ENCODE data around the gene NSMF. TPM values are rescaled to one million over a fixed set of nuclear protein-coding genes. Genes with fewer than 3 reads are reported as not detected.

Gene NSMF
- total RNA-seq, 1 experiment from 2014 or later = 73.4 TPM

DNA sequence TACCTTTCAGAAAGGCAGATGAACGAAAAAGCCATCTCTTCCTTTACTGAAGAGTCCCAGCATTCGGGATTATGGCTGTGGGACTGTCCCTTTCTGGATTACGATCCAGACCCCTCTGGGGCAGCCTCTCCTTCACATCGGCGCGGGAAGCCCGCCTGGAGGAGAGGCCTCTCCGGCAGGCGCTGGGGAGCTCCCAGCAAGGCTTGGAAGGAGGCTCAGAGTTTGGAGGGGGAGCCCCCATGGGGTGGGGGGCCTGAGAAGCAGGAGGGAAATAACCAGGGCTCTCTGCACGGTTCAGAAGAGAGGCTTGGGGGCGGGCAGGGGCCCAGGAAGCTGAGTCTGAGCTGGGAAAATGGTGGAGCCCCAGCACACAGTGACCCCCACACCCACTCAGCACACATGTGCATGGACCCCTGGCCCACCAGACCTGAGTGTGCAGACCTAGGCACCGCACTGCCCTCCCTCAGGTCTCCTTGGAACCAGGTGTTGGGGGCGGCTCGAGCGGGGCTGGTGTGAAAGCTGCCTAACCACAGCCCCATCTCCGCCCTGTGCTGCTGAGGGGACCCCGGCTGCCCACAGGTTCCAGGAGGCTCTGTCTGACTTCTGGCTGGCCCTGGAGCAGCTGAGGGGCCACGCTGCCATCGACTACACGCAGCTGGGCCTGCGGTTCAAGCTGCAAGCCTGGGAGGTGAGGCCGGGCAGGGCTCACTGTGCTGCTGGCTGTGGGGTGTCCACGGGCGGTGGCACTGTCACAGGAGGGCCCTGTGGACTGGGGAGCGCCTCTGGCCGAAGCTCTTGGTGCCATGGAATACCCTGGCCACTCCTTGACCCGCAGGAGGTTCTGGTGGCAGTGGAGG lies 31.5 kb downstream of the NSMF start:
- Histone ChIP-seq H3K9me2 (ENCODE audit: insufficient read depth) (no peaks in the 10 kb centered on the region), H3K4me2 (no peak overlapping the region), H4K20me1 (ENCODE audit: insufficient read depth) (no peaks in the 10 kb centered on the region), H3K9me3 (ENCODE audit: insufficient read depth, low read depth) (no peaks in the 10 kb centered on the region), H2AFZ (no peak overlapping the region), H3K4me3 (no peak overlapping the region), H3K27ac (no peak overlapping the region), H3K27me3 (ENCODE audit: insufficient read depth, low read depth) (no peaks in the 10 kb centered on the region), H3K79me2 (ENCODE audit: low read depth) (0 out of 2 replicates have a peak, but pooled peaks cover 6% of the 10 kb centered on the region), H3K36me3 (ENCODE audit: low read depth) (no peaks in the 10 kb centered on the region), H3F3A (ENCODE audit: insufficient read depth, low read depth) (peaks cover 19% of the 10 kb centered on the region), H3K4me1 (replicated peaks; ENCODE audit: insufficient read depth) (peaks cover 9% of the 10 kb centered on the region)
- intact Hi-C loops (cut with micrococcal nuclease; ENCODE audit: unreplicated experiment) = no loop called here
- CTCF ChIA-PET = no interaction called here
- no TSS peak for BruUV-seq (replicated peaks)
- POLR2A ChIA-PET (ENCODE audit: unreplicated experiment) = interaction anchor here (0.6 kb wide), 1 partner anchor 14 kb away, joined by 5 read pairs; no protein-coding TSS in a partner anchor
- no peak for DNase-seq
- no peak for TF ChIP-seq EZH2 (IDR thresholded peaks at IDR 0.05; ENCODE audit: low read depth)
- TF ChIP-seq, protein P1, sequence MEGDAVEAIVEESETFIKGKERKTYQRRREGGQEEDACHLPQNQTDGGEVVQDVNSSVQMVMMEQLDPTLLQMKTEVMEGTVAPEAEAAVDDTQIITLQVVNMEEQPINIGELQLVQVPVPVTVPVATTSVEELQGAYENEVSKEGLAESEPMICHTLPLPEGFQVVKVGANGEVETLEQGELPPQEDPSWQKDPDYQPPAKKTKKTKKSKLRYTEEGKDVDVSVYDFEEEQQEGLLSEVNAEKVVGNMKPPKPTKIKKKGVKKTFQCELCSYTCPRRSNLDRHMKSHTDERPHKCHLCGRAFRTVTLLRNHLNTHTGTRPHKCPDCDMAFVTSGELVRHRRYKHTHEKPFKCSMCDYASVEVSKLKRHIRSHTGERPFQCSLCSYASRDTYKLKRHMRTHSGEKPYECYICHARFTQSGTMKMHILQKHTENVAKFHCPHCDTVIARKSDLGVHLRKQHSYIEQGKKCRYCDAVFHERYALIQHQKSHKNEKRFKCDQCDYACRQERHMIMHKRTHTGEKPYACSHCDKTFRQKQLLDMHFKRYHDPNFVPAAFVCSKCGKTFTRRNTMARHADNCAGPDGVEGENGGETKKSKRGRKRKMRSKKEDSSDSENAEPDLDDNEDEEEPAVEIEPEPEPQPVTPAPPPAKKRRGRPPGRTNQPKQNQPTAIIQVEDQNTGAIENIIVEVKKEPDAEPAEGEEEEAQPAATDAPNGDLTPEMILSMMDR (conservative IDR thresholded peaks at IDR 0.05) = no peak

DNA sequence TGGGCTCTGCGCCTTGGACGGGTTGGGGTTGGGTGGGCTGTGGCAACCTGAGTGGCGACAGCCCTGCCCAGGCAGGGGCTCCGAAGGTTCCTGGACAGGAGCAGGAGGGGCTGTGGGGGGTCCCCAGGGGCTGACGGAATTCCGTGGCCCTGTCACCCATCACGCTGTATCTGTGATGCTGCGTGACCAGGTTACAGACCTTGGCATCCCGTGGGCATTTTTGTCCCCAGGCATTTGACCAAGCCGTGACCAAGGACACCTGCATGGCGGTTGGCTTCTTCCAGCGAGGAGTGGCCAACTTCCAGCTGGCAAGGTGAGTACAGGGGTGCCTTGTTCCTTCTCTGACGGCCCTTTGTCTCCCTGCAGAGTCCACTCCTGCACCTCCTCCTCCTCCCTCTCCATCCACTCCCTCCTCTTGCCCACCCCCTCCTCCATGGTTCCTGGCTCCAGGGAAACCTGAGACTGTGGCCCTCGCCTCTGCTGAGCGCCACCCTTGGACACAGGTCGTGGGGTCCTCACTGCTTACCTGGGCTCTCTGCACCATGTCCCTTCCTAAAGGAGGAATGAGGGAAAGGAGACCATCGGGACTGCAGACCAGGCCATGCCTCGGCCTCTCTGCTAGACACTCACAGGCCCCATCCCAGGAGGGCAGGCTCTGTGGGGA lies 33.0 kb downstream of the NSMF start:
- no peaks in the 10 kb centered on the region for H3K9me2 ChIP-seq (ENCODE audit: insufficient read depth)
- H3K79me2 ChIP-seq (ENCODE audit: low read depth) = peaks cover 19% of the 10 kb centered on the region
- ChIA-PET CTCF (no interaction called here), POLR2A (ENCODE audit: unreplicated experiment) (no interaction called here)
- H3F3A ChIP-seq (ENCODE audit: insufficient read depth, low read depth) = peaks cover 17% of the 10 kb centered on the region
- H3K27ac ChIP-seq = no peak overlapping the region
- H3K4me1 ChIP-seq (replicated peaks; ENCODE audit: insufficient read depth) = peaks cover 17% of the 10 kb centered on the region
- intact Hi-C loops (cut with micrococcal nuclease; ENCODE audit: unreplicated experiment) = no loop called here
- no peaks in the 10 kb centered on the region for H3K36me3 ChIP-seq (ENCODE audit: low read depth)
- no peak overlapping the region for H2AFZ ChIP-seq
- DNase-seq = no peak
- H3K9me3 ChIP-seq (ENCODE audit: insufficient read depth, low read depth) = no peaks in the 10 kb centered on the region
- TF ChIP-seq EZH2 (IDR thresholded peaks at IDR 0.05; ENCODE audit: low read depth) = no peak
- TF ChIP-seq, protein P1 (conservative IDR thresholded peaks at IDR 0.05) = no peak
- no peaks in the 10 kb centered on the region for H3K27me3 ChIP-seq (ENCODE audit: insufficient read depth, low read depth)
- no peak overlapping the region for H3K4me3 ChIP-seq
- H4K20me1 ChIP-seq (ENCODE audit: insufficient read depth) = no peaks in the 10 kb centered on the region
- no TSS peak for BruUV-seq (replicated peaks)
- H3K4me2 ChIP-seq = no peak overlapping the region

DNA sequence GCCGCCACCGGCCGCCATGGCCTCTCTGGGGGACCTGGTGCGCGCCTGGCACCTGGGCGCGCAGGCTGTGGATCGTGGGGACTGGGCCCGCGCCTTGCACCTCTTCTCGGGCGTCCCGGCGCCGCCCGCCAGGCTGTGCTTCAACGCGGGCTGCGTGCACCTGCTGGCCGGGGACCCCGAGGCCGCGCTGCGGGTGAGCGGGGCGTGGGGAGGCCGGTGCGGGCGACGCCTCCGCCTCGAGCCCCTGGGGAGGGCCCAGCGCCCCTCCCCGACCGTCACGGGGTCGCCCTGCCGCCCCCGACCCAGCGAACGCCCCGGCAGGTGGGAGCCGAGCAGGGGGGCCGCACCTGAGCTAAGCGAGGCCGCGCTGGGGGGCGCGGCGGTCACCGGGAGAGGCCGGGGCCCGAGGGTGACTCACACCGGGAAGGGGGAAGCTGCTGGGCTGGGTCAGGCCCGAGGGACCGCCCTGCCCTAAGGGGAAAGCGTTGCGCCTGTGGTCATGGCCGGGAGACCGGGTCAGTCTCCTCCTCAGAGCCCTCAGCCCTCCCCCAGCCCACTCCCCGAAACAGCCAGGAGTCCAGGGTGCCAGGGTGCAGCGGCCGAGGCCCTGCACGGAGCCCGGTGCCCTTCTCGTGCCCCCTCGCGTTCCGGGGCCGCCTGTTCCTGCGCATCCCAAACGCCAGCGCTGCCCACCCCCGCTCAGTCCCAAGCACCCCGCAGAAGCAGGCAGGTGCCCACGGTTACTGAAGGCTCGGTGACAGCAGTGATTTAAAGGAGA lies 35.4 kb downstream of the NSMF start:
- Histone ChIP-seq H3K4me3 (peak overlapping the region; percentile 92), H3K9me2 (ENCODE audit: insufficient read depth) (no peaks in the 10 kb centered on the region), H4K20me1 (ENCODE audit: insufficient read depth) (no peaks in the 10 kb centered on the region), H3K4me2 (peak overlapping the region; percentile 93), H3K27ac (peak overlapping the region; percentile 83), H3K79me2 (ENCODE audit: low read depth) (peaks cover 29% of the 10 kb centered on the region), H3K4me1 (replicated peaks; ENCODE audit: insufficient read depth) (peaks cover 17% of the 10 kb centered on the region), H3K9me3 (ENCODE audit: insufficient read depth, low read depth) (no peaks in the 10 kb centered on the region), H3K36me3 (ENCODE audit: low read depth) (no peaks in the 10 kb centered on the region), H2AFZ (peak overlapping the region; percentile 69), H3F3A (ENCODE audit: insufficient read depth, low read depth) (peaks cover 17% of the 10 kb centered on the region), H3K27me3 (ENCODE audit: insufficient read depth, low read depth) (no peaks in the 10 kb centered on the region)
- no peak for TF ChIP-seq EZH2 (IDR thresholded peaks at IDR 0.05; ENCODE audit: low read depth)
- TF ChIP-seq, protein P1 (conservative IDR thresholded peaks at IDR 0.05) = no peak
- no TSS peak for BruUV-seq (replicated peaks)
- DNase-seq = peak; percentile 77 to 92
- intact Hi-C loops (cut with micrococcal nuclease; ENCODE audit: unreplicated experiment) = loop anchor here (1.0 to 5.0 kb wide), 3 partner anchors 22 to 123 kb away; no protein-coding TSS in a partner anchor
- CTCF ChIA-PET = interaction anchor here (0.5 to 1.3 kb wide), 4 partner anchors 13 to 169 kb away, joined by 3 to 7 read pairs (median 5); no protein-coding TSS in a partner anchor
- POLR2A ChIA-PET (ENCODE audit: unreplicated experiment) = interaction anchor here (0.5 to 1.6 kb wide), 3 partner anchors 107 to 370 kb away, joined by 3 to 6 read pairs (median 3); partner anchors contain the start of genes ENTPD2 and NRARP
